Fibroblast of the conjunctiva (primary cell): Measurements from ENCODE around the gene REPS1.
"Not testable (repeated sequence)": the region's sequence is repeated elsewhere in the genome, so short reads cannot be mapped to it uniquely, and the experiment has no call there.

Experiments used
- DNase-seq: peaks from one replicate; pipeline ENCODE4 v3.0.0-alpha.2; 2010; ENCODE audit warnings: low read depth

The REPS1 gene, protein sequence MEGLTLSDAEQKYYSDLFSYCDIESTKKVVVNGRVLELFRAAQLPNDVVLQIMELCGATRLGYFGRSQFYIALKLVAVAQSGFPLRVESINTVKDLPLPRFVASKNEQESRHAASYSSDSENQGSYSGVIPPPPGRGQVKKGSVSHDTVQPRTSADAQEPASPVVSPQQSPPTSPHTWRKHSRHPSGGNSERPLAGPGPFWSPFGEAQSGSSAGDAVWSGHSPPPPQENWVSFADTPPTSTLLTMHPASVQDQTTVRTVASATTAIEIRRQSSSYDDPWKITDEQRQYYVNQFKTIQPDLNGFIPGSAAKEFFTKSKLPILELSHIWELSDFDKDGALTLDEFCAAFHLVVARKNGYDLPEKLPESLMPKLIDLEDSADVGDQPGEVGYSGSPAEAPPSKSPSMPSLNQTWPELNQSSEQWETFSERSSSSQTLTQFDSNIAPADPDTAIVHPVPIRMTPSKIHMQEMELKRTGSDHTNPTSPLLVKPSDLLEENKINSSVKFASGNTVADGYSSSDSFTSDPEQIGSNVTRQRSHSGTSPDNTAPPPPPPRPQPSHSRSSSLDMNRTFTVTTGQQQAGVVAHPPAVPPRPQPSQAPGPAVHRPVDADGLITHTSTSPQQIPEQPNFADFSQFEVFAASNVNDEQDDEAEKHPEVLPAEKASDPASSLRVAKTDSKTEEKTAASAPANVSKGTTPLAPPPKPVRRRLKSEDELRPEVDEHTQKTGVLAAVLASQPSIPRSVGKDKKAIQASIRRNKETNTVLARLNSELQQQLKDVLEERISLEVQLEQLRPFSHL

DNA sequence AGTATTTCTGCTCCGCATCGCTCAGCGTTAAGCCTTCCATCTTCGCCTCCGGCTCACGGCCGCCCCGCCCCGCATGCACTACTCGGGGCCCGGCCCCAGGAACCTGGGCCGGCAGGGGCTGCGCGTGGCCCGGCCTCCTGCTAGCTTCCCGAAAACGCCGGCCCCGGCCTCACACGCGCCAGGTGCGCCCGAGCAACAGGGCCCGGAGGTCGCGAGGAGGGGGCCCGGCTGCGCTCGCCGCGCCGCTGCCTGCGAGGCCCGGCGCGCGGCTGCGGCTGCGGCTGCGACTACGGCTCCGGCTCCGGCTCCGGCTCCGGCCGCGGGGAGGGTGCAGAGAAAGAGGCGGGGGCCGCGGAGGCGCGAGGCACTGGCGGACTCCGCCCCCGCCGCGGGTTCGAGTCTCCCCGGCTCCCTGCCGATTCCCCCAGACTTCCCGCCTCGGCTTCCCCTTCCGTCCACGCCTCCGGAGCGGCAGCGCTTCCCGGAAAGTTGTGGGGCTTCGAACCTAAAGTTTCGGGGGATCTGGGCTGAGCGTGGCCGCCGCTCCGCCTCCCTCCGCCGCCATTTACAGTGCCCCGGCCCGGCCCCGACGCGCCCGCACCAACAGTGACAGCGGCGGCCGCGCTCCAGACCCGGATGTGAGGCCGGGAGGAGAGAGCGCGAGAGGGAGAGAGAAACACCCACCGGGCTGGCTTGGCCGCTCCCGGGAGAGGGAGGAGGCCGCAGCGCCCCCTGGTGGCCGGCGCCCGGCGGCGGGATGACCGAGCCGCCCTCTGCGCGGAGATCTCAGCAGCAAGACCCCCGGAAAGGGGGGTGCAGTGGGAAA lies at the start of gene REPS1:
TSS of gene REPS1 (minus strand) at position 611 of the 826 bp plus-strand sequence. CDS start at position 40, 571 bp downstream.
- DNase-seq = peak; percentile 70

DNA sequence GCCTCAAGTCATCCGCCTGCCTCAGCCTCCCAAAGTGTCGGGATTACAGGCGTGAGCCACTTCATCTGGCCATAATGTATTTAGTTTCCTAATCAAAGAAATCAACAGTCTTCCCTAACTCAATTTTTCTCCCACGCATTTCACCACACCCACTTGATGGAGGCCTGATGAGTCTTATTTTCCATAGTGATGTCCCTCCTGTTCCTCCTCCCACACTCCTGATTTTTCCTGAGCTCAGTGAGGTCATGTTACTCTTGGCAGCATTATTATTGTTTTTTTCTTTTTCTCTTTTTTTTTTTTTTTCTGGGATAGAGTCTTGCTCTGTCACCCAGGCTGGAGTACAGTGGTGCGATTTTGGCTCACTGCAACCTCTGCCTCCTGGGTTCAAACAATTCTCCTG lies 49.4 kb upstream of the REPS1 start:
- DNase-seq = peak; percentile 63

DNA sequence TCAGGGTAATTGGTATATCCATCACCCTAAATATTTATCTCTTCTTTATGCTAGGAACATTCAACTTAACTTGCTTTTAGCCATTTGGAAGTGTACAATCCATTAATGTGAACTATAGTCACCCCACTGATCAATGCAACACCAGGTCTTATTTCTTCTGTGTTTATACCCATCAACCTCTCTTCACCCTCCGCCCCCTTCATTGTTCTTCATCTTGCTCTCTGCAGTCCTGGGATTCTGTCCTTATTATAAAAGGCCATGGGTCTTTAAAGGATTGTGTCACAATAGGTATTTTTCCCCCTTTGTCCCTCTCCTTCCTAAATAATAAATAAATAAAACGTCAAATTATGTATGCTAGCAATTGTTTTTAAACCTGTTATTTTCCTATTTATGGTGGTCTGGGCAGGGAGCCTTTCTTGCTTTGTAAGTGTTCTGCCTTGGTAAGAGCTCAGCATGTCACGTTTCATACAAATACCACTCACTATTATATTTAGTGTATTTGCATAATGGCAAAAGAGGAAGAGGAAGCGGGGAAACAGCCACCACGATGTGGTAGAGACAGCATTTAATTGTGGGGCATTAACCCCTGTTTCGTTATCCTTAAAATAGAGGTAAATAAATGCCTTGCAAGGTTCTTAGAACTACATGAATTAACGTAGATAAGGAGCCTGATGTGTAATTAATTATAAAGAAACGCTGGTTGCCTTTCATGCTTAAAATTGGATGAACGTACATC lies 42.3 kb upstream of the REPS1 start:
- no peak for DNase-seq

DNA sequence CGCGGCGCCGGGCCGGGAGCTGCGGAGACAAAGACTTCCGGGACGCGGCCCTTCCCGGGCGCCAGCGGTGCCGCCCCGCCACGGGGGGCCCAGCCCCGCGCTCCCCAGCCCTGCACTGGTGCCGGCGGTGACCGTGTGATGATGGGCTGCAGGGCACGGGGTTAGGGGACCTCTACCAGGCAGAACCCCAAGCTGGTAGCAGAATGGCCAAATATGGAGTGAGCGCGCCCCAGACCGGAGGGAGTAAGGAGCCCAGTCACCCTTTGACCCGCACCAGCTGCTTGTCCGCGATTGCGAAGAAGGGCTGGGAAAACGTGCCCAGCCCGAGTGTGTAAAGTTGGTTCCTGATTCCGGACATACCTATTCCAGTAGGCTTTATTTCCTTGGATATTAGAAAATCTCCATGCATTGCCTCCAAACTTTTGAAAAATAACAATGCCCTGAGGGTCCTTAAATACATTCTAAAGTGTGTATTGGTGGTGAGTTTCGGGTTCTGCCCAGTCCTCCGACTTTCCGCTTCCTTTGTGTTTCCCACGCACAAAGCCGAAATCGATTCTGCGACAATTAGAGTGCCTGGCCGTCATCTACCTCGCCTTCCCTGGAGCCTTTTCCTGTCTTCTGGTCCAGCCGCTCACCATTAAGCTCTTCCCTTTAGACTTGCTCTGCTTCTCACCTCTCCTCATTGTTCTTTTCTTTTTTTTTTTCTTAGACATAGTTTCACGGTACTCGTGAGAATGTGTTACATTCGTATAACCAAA lies 41.6 kb upstream of the REPS1 start:
- no peak for DNase-seq

DNA sequence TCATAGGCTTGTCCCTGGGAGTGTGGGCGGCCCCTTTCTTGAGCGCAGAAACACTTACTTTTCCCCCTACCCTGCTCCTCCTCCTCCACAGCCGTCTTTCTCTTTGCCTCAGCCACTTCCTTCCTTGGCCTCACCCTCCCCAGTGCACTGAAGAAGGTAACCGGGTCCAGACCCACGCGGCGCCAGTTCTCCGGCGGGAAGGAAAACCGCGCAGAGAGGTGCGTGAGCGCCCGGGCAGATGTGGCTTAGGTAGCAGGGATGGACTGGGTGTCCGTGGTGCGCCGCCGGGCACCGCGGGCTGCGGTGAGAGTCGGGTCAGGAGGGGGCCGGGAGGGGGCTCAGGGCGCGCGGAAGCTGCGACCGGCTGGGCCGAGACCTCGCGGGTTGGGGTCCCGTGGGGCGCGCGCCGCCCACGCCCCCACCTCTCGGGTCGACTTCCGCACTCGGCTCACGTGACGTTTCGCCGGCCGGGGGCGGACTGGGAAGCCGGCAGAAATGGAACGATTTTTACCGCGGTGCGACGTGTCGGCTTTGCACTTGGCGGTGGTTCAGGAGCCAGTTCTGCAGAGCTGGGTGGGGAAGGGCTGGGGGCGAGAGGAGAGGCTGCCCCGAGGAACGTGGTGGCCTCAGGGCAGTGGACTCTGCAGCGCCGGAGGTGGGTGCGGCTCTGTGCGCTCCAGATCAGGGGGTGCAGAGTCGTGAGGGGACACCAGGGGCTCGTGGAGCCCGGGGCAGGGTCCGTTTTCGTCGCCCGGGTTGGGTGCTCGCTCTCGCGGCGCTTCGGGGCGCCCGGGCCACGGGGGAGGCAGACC lies 40.8 kb upstream of the REPS1 start, which contains the start of gene ABRACL:
TSS of gene ABRACL (plus strand) at position 88 of the 812 bp plus-strand sequence. CDS start 5,416 bp downstream, outside the sequence.
- DNase-seq = peak; percentile 20

DNA sequence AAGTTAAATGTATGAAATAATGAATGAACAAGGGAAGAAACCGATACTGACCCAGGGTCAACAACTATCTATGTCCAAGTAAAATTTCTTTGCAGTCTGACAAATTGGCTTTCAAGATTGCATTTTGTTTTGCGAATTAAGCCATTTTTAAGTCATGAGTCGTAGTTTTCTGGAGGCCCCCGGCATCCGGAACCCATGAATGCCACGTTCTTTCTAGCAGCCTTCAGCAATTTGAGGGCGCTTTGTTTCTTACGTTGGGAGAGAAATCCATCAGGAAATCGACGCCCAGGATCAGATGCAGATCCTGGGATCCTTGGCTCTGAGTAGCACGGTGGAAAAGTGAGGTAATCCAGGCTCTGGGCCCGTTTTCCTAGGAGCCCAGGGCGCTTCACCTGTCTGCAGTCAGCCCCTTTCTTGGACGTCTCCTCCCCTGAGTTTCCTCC lies 40.2 kb upstream of the REPS1 start:
- DNase-seq = no peak

DNA sequence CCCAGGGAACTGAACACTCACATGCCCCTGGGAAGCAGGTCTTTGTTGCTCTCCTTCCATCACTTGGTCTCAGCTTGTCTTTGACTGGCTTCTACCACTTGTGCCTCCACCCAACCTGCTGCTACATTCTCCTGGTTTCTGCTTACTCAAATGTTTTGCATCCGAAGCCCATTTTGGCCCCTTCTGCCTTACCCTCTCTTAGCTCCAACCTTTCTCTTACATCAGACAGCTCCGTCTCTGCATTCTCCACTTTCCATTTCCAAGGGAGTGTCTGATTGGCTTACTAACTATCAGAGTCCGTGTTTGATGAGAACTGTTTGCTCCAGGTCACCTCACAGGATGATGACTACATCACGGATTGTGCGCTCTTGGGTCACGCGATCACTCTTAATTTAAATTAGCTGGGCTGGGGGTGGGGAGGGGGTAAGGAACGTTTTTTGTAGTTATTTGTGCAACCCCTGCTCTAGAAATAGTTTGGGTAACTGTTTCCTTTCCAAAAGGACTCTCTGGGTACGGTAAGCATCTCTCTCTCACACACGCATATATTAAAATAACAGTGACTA lies 39.6 kb upstream of the REPS1 start:
- DNase-seq = no peak

DNA sequence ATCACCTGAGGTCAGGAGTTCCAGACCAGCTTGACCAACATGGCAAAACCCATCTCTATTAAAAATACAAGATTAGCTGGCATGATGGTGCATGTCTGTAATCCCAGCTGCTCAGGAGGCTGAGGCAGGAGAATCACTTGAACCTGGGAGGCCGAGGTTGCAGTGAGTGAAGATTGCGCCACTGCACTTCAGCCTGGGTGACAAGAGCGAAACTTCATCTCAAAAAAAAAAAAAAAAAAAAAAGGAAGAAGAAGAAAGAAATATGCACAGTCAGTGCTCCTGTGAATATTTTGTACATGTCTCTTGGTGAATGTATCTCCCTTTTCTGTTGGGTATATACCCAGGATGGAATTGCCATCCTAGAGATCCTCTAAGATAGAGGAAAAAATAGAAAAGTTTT lies 37.4 kb upstream of the REPS1 start:
- DNase-seq = not testable (repeated sequence)

DNA sequence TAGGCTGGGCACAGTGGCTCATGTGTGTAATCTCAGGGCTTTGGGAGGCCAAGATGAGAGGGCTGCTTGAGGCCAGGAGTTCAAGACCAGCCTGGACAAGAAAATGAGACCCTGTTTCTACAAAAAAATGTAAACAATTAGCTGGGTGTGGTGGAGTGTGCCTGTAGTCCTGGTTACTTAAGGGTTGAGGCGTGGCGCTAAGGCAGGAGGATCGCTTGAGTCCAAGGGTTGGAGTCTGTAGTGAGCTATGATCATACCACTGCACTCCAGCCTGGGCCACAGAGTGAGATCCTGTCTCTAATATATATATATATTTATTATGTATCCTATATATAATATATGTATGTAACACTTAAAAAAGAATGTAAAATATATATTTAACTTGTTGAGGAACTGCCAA lies 32.6 kb upstream of the REPS1 start:
- DNase-seq = no peak

DNA sequence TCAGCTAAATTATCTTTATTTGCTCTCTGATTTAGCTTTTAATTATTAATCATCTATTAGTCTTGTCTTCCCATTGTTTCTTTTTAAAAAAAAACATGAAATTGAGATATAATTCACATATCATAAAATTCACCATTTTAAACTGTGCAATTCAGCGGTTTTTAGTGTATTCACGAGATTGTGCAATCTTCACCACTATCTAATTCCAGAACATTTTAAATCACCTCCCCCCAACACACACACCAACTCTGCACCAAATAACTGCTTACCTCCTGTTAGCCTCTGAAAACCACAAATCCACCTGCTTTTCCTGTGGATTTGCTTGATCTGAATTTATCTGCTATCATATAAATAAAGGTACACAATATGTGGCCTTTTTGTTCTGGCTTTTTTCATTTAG lies 31.7 kb upstream of the REPS1 start:
- DNase-seq = no peak

DNA sequence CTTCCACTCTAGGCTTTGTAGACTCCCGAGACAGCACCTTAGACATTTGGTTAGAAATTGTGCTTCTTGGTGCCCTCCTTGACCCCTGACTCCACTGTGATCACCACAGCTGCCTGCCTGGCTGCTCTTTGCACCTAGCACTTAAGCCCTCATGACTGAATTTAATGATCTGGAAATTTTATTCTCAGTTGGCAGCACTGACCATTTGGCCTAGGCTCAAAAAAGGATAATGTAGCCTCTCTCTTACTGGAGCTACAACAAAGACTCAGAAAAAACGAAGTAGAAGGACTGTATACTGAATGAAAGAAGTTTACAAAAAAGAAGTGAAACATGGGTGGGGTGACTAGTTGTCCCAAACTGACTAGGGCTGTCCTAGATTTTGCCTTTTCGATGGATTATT lies 29.2 kb upstream of the REPS1 start:
- DNase-seq = no peak

DNA sequence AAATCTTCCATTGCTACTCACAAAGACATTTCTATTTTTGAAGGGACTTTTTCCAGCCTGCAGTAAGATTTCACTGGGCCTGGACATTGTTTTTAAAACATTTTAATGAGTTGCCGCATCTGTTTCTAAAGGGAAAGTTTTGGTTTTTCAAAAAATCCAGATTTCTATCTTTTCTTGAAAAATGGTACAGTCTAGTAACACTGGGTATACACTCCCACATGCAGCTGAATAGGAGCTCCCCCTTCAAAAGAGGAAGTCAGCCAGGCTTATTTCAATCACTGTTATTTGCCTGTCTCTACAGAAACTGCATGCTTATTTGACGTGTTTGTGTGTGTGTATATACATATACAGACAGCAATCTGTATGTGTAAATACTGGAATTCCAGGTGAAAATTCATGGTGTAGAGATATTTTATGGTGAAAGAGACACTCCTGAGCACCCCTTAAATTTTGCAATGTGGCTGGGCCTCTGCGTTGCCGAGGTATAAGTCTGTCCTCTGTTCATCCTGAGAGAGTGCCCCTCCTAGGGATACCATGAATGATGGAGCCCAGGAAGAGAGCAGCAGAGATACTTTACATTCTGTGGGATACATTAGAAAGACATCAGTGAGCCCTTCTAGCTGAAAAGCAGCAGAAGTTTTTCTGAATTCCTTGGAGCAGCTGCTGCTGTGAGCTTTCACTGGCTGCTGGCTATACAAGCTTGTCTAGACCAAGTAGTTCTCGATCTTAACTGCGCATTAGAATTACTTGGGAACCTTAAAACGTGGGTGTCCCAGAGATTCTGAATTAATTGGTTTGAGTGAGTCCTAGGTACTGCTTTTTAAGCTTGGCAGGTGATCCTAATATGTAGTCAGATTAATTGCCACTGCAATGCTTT lies 28.5 kb upstream of the REPS1 start:
- DNase-seq = no peak

DNA sequence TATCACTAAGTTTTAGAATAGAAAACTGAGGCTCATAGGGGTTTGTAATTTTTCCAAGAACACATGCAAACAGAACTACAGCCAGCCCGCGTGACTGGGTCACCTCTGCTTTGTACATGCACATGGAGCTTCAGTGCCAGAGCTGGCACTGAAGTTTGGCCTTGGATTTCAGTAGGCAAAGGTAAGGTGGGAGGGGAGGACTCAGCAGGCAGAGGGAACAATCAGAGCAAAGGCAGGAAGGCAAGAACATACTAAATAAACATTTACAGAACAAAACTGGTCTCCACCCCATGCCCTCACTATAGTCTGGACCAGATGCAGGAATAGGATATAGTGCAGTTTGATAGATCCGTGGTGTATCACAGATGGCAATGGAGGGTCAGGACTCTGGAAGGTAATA lies 26.9 kb upstream of the REPS1 start:
- no peak for DNase-seq

DNA sequence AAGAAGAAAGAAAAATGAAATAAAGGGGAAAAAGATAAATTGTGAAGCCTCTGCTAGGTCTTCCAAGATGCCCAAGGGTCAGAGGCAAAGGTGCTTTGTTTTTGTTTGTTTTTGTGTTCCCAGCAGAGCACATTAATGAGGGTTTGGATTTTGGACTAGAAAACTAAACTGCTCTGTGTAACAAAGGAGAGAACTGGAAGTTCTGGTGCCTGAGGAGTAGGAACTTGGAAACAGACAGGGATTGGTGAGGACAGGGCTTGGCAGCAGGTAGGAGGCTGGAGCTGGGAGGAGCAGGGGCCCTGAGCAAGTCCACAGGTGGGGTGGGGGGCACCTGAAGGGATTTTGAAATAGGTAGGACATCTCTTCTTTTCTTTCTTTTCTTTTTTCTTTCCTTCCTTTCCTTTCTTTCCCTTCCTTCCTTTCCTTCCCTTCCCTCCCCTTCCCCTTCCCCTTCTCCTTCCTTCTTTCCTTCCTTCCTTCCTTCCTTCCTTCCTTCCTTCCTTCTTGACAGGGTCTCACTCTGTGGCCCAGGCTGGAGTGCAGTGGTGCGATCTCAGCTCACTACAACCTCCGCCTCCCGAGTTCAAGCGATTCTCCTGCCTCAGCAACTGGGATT lies 25.2 kb upstream of the REPS1 start:
- DNase-seq = no peak

DNA sequence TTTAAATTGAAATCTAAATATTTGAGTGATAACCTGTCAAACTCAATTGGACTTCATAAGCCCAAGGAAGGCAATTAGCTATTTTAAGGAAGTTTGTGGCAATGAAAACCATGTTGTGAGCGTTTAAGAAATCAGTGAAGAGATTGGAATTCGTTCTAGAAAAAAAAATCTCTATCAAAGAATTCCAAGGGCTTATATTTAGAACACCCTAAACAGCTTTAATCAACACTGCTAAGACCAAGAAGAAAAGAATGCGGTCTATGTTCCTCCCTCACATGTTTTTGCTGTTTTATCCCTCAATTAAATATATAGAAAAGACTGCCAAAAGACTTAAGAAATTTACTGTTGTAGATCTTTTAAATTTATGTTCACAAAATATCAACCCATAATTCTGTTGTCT lies 23.9 kb upstream of the REPS1 start:
- DNase-seq = no peak

DNA sequence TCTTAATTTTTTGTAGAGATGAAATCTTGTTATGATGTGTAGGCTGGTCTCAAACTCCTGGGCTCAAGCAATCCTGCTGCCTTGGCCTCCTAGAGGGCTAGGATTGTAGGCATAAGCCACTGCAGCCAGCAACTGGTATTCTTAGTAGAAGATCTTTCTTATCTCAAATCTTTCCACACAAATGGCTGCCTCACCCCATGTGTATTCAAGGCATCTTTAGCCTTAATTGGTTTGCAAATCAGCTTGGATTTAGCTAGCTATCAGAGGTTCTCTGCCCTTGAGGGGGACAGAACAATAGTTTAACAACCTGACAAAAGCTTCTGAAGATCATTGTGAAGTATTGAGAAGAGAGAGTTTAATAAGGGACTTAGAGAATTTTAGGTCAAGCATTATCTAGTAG lies 22.6 kb upstream of the REPS1 start:
- DNase-seq = no peak

DNA sequence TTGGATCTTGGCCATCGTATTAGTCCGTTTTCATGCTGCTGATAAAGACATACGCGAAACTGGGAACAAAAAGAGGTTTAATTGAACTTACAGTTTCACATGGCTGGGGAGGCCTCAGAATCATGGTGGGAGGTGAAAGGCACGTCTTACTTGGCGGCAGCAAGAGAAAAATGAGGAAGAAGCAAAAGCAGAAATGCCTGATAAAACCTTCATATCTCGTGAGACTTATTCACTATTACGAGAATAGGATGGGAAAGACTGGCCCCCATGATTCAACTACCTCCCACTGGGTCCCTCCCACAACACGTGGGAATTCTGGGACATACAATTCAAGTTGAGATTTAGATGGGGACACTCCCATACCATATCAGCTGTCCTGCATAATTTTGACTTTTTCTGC lies 20.1 kb upstream of the REPS1 start:
- no peak for DNase-seq

DNA sequence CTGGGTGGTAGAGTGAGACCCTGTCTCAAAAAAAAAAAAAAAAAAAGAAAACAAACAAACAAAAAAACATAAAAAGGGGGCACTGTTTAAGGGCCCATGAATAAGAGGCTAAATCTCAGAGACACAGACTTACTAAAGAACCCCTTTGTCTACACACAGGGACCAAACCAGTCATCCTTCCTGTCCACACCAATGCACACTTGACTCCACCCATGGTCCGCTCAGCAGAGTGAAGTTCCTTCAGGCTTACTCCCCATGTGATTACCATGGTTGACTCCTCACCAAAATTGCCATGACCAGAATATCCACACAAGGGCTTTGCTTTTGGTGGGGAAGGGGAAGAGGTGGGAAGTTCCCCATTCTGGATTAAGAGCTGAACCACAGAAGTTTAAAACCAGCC lies 19.4 kb upstream of the REPS1 start:
- no peak for DNase-seq
